HEK293 (cell line): ENCODE measurements around the gene MCOLN1.

Source experiments
- CTCF ChIA-PET: fragments of 350-600 bp; formaldehyde crosslinking; extraction: SDS; loops from one replicate; lab custom pipeline; 2021; ENCODE audit warnings: antibody characterized with exemption; lab: Yijun Ruan, JAX
- POLR2A ChIA-PET: fragments of 300-600 bp; formaldehyde crosslinking; extraction: SDS; loops from one replicate; lab custom pipeline; 2020; ENCODE audit warnings: antibody characterized with exemption, inconsistent platforms; lab: Yijun Ruan, JAX
- H3K27ac ChIP-seq: fragments of 200-500 bp; sonication (Bioruptor generic); 2 replicates; pipeline ENCODE4 v1.5.1; 2014; ENCODE audit warnings: low read depth, low read length, control low read depth, inconsistent platforms; ENCODE audit errors: extremely low read depth
- H3K36me3 ChIP-seq, 2 experiments: fragments of 200-500 bp in 1 of 2; sonication (Bioruptor generic) in 1 of 2; 1 replicate in 1 of 2; 2 replicates in 1 of 2; pipeline ENCODE4 v1.5.1; 2014 to 2017; ENCODE audit warnings: inconsistent platforms in 2 of 2, low read length in 2 of 2; ENCODE audit not compliant: control insufficient read depth in 2 of 2, insufficient read depth in 1 of 2
- H3K4me1 ChIP-seq: fragments of 200-500 bp; sonication (Bioruptor generic); 2 replicates; pipeline ENCODE4 v1.5.1; 2014; ENCODE audit warnings: mild to moderate bottlenecking, low read length, inconsistent platforms; ENCODE audit not compliant: control insufficient read depth, insufficient read depth
- H3K4me3 ChIP-seq: 2 replicates; pipeline ENCODE4 v1.5.1; 2011; ENCODE audit warnings: low read depth, mild to moderate bottlenecking, control low read depth, low read length, moderate library complexity
- H3K9me3 ChIP-seq: fragments of 200-500 bp; sonication (Bioruptor generic); 2 replicates; pipeline ENCODE4 v1.5.1; 2014; ENCODE audit warnings: low read depth, low read length, inconsistent platforms; ENCODE audit not compliant: control insufficient read depth, insufficient read depth
- HOXD13 ChIP-seq: sonication (generic); formaldehyde crosslinking; IDR thresholded peaks from 2 replicates; pipeline ENCODE4 v1.8.0; 2022; ENCODE audit warnings: missing genetic modification reagents, borderline replicate concordance
- IKZF3 ChIP-seq: fragments of 450-650 bp; IDR thresholded peaks from 2 replicates; pipeline ENCODE4 v1.5.0; 2018; ENCODE audit warnings: missing biosample characterization, mild to moderate bottlenecking, missing genetic modification characterization, moderate library complexity
- KLF16 ChIP-seq: fragments of 450-650 bp; formaldehyde crosslinking; IDR thresholded peaks from 2 replicates; pipeline ENCODE4 v1.5.1; 2017; ENCODE audit warnings: missing biosample characterization, missing genetic modification characterization
- REPIN1 ChIP-seq: fragments of 450-650 bp; formaldehyde crosslinking; IDR thresholded peaks from 2 replicates; pipeline ENCODE4 v1.5.1; 2017; ENCODE audit warnings: missing biosample characterization, missing genetic modification characterization, low read depth
- SP7 ChIP-seq: fragments of 450-650 bp; formaldehyde crosslinking; IDR thresholded peaks from 2 replicates; pipeline ENCODE4 v1.5.1; 2016; ENCODE audit warnings: missing biosample characterization, missing genetic modification characterization
- ZBTB44 ChIP-seq: fragments of 450-650 bp; IDR thresholded peaks from 2 replicates; pipeline ENCODE4 v1.5.1; 2018; ENCODE audit warnings: missing biosample characterization, mild to moderate bottlenecking, missing genetic modification characterization
- ZNF121 ChIP-seq: fragments of 450-650 bp; formaldehyde crosslinking; IDR thresholded peaks from 2 replicates; pipeline ENCODE4 v1.5.1; 2016; ENCODE audit warnings: missing biosample characterization, missing genetic modification characterization
- ZNF138 ChIP-seq: fragments of 450-650 bp; formaldehyde crosslinking; IDR thresholded peaks from 2 replicates; pipeline ENCODE4 v1.5.1; 2016; ENCODE audit warnings: missing biosample characterization, missing genetic modification characterization, borderline replicate concordance
- ZNF169 ChIP-seq: fragments of 450-650 bp; formaldehyde crosslinking; IDR thresholded peaks from 2 replicates; pipeline ENCODE4 v1.5.1; 2016; ENCODE audit warnings: missing biosample characterization, missing genetic modification characterization
- ZNF211 ChIP-seq: fragments of 450-650 bp; formaldehyde crosslinking; IDR thresholded peaks from 2 replicates; pipeline ENCODE4 v1.5.1; 2016; ENCODE audit warnings: low read depth, missing biosample characterization, missing genetic modification characterization
- ZNF391 ChIP-seq: fragments of 450-650 bp; formaldehyde crosslinking; IDR thresholded peaks from 2 replicates; pipeline ENCODE4 v1.5.1; 2016; ENCODE audit warnings: low read depth, missing biosample characterization, missing genetic modification characterization, borderline replicate concordance
- ZNF623 ChIP-seq: fragments of 450-650 bp; formaldehyde crosslinking; IDR thresholded peaks from 2 replicates; pipeline ENCODE4 v1.5.1; 2016; ENCODE audit warnings: missing biosample characterization, missing genetic modification characterization
- ZNF626 ChIP-seq: fragments of 450-650 bp; sonication (Bioruptor Pico); formaldehyde crosslinking; IDR thresholded peaks from 2 replicates; pipeline ENCODE4 v1.5.1; 2018; ENCODE audit warnings: missing biosample characterization, missing genetic modification characterization, inconsistent platforms
- ZNF629 ChIP-seq: fragments of 450-650 bp; formaldehyde crosslinking; IDR thresholded peaks from 2 replicates; pipeline ENCODE4 v1.5.1; 2017; ENCODE audit warnings: missing biosample characterization, missing genetic modification characterization
- ZNF76 ChIP-seq: fragments of 450-650 bp; formaldehyde crosslinking; IDR thresholded peaks from 2 replicates; pipeline ENCODE4; 2016; ENCODE audit warnings: low read depth, missing biosample characterization, missing genetic modification characterization, borderline replicate concordance
- ZNF830 ChIP-seq: fragments of 450-650 bp; IDR thresholded peaks from 2 replicates; pipeline ENCODE4 v1.5.0; 2018; ENCODE audit warnings: missing biosample characterization, missing genetic modification characterization, low read depth, mild to moderate bottlenecking, moderate library complexity
- ZXDB ChIP-seq: fragments of 450-650 bp; formaldehyde crosslinking; IDR thresholded peaks from 2 replicates; pipeline ENCODE4 v1.5.1; 2016; ENCODE audit warnings: missing biosample characterization, missing genetic modification characterization
- TF ChIP-seq, protein P1 (sequence below): fragments of 450-650 bp; formaldehyde crosslinking; IDR thresholded peaks from 2 replicates; pipeline ENCODE4 v1.5.1; 2016; ENCODE audit warnings: missing biosample characterization, missing genetic modification characterization
- TF ChIP-seq, protein P2 (sequence below): fragments of 450-650 bp; formaldehyde crosslinking; IDR thresholded peaks from 2 replicates; pipeline ENCODE4 v1.5.1; 2016; ENCODE audit warnings: missing biosample characterization, missing genetic modification characterization

Gene MCOLN1

DNA sequence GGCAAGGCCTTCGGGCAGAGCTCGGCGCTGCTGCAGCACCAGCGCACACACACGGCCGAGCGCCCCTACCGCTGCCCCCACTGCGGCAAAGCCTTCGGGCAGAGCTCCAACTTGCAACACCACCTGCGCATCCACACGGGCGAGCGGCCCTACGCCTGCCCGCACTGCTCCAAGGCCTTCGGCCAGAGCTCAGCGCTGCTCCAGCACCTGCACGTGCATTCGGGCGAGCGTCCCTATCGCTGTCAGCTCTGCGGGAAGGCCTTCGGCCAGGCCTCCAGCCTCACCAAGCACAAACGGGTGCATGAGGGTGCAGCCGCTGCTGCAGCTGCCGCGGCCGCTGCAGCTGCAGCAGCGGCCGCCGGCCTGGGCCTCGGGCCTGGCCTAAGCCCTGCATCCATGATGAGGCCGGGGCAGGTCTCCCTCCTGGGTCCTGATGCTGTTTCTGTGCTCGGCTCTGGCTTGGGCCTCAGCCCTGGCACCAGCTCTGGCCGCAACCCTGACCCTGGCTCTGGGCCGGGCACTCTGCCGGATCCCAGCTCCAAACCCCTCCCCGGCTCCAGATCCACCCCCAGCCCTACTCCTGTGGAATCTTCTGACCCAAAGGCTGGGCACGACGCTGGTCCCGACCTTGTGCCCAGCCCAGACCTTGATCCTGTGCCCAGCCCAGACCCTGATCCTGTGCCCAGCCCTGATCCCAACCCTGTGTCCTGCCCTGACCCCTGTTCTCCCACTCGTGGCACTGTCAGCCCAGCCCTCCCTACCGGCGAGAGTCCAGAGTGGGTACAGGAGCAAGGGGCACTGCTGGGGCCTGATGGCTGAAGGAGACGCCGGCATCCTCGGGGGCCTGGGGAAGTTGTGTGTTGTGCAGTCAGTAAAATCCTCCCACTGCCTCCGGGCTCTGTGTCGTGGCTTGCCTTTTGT lies 2.0 kb upstream of the MCOLN1 start:
- POLR2A ChIA-PET, result interaction anchor here (0.6 to 3.3 kb wide), 4 partner anchors 8 to 418 kb away, joined by 4 to 27 read pairs (median 6); partner anchors contain the start of gene PNPLA6
- no peak overlapping the region for H3K4me3 ChIP-seq
- peaks cover 0 to 8% of the 10 kb centered on the region in 2 experiments; a peak in 1 of 3 replicates for H3K36me3 ChIP-seq
- no peaks in the 10 kb centered on the region for H3K9me3 ChIP-seq
- TF ChIP-seq ZNF169 (tag by site-specific recombination) (no peak), ZBTB44 (tag by site-specific recombination) (peak; percentile 66; the same call in 1 of the 2 replicates)
- TF ChIP-seq, all 188 proteins: peak for 1
- H3K4me1 ChIP-seq, result peaks cover 5% of the 10 kb centered on the region
- CTCF ChIA-PET, result interaction anchor here (1.0 to 1.2 kb wide), 2 partner anchors 48 to 140 kb away, joined by 3 to 8 read pairs; no protein-coding TSS in a partner anchor
- H3K27ac ChIP-seq, result no peak overlapping the region

DNA sequence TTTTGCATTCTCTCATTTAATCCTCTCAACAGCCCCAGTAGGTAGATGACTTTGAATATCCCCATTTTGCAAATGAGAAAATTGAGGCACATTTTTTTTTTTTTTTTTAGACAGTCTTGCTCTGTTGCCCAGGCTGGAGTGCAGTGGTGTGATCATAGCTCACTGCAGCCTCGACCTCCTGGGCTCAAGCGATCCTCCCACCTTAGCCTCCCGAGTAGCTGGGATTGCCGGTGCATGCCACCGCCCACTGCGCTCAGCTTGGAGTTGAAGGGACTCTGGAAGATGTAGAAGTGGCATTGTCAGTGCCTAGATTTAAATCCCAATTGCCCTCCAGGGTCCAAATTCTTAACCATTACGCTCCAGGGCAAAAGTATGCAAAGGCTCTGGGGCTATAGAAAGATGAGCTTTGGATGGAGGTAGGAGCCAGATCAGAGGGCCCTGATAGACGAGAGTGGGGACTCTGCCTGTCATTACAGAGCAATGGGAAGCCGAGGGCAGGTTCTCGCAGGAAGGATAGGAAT lies 813 bp upstream of the MCOLN1 start:
- TF ChIP-seq ZNF121 (tag by site-specific recombination) (peak; percentile 54; the same call in 1 of the 2 replicates), ZNF391 (tag by site-specific recombination) (no peak), ZNF211 (tag by site-specific recombination) (no peak), IKZF3 (tag by site-specific recombination) (no peak), ZNF76 (tag by site-specific recombination) (no peak), REPIN1 (tag by site-specific recombination) (no peak), ZNF629 (tag by site-specific recombination) (no peak), ZNF138 (no peak), HOXD13 (CRISPR knock-in tag) (no peak), ZNF623 (tag by site-specific recombination) (peak; percentile 15; the same call in 1 of the 2 replicates), ZXDB (tag by site-specific recombination) (no peak), ZNF830 (tag by site-specific recombination) (no peak), ZNF626 (no peak), SP7 (tag by site-specific recombination) (no peak), KLF16 (tag by site-specific recombination) (no peak)
- TF ChIP-seq, protein P1, sequence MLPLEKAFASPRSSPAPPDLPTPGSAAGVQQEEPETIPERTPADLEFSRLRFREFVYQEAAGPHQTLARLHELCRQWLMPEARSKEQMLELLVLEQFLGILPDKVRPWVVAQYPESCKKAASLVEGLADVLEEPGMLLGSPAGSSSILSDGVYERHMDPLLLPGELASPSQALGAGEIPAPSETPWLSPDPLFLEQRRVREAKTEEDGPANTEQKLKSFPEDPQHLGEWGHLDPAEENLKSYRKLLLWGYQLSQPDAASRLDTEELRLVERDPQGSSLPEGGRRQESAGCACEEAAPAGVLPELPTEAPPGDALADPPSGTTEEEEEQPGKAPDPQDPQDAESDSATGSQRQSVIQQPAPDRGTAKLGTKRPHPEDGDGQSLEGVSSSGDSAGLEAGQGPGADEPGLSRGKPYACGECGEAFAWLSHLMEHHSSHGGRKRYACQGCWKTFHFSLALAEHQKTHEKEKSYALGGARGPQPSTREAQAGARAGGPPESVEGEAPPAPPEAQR (tag by site-specific recombination), result no peak
- TF ChIP-seq, protein P2, sequence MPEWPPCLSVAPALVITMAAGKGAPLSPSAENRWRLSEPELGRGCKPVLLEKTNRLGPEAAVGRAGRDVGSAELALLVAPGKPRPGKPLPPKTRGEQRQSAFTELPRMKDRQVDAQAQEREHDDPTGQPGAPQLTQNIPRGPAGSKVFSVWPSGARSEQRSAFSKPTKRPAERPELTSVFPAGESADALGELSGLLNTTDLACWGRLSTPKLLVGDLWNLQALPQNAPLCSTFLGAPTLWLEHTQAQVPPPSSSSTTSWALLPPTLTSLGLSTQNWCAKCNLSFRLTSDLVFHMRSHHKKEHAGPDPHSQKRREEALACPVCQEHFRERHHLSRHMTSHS (tag by site-specific recombination), result no peak
- TF ChIP-seq, all 188 proteins: peak for 2
- Histone ChIP-seq H3K36me3 (peaks cover 0 to 17% of the 10 kb centered on the region in 2 experiments; a peak in 1 of 3 replicates), H3K4me1 (0 out of 2 replicates have a peak, but pooled peaks cover 2% of the 10 kb centered on the region), H3K27ac (no peak overlapping the region), H3K4me3 (no peak overlapping the region), H3K9me3 (no peaks in the 10 kb centered on the region)
- CTCF ChIA-PET, result interaction anchor here (0.7 to 1.8 kb wide), 5 partner anchors 13 to 255 kb away, joined by 3 to 9 read pairs (median 3); no protein-coding TSS in a partner anchor
- POLR2A ChIA-PET, result interaction anchor here (0.7 to 3.3 kb wide), 9 partner anchors 9 to 1193 kb away, joined by 3 to 27 read pairs (median 7); partner anchors contain the start of gene PNPLA6
